Thyroid gland (tissue), 4 donors: Measurements from ENCODE around the gene CFAP251. TPM values are rescaled to one million over a fixed set of nuclear protein-coding genes. Genes with fewer than 3 reads are reported as not detected.

Experiments used
- DNase-seq, 2 donors: peaks; one replicate each; pipeline ENCODE4 v3.0.0-alpha.2; 2019
- H3K27ac ChIP-seq, 3 donors: fragments of 200-600 bp; sonication (generic); 1 replicate in 2 of 3; 2 replicates in 1 of 3; pipeline ENCODE4 v1.5.1; 2016 to 2019; ENCODE audit warnings: mild to moderate bottlenecking in 1 of 3, moderate library complexity in 1 of 3
- H3K27me3 ChIP-seq: fragments of 200-600 bp; sonication (generic); one replicate; pipeline ENCODE4 v1.5.1; 2019
- H3K36me3 ChIP-seq, 2 donors: fragments of 200-600 bp; sonication (generic); one replicate each; pipeline ENCODE4 v1.5.1; 2016 to 2019
- H3K4me1 ChIP-seq, 2 donors: fragments of 200-600 bp; sonication (generic); one replicate each; pipeline ENCODE4 v1.5.1; 2017 to 2019
- H3K4me3 ChIP-seq, 3 donors: fragments of 200-600 bp; sonication (generic); replicated peaks in 1 of 3; 1 replicate in 2 of 3; 2 replicates in 1 of 3; pipeline ENCODE4 v1.5.1; 2016; ENCODE audit warnings: mild to moderate bottlenecking in 1 of 3
- H3K9me3 ChIP-seq: fragments of 200-600 bp; sonication (generic); one replicate; pipeline ENCODE4 v1.5.1; 2017
- CTCF ChIP-seq, 6 experiments: fragments of 200-600 bp in 3 of 6; fragments of 450-650 bp in 3 of 6; sonication (generic) in 3 of 6; IDR thresholded peaks; one replicate each; pipeline ENCODE4 v1.5.1; 2016 to 2019; ENCODE audit warnings: antibody characterized with exemption in 6 of 6, mild to moderate bottlenecking in 2 of 6, inconsistent platforms in 1 of 6, moderate library complexity in 1 of 6
- POLR2A ChIP-seq, 2 donors: fragments of 450-650 bp; IDR thresholded peaks; one replicate each; pipeline ENCODE4 v1.6.1; 2017; ENCODE audit warnings: antibody characterized with exemption in 2 of 2, mild to moderate bottlenecking in 2 of 2, moderate library complexity in 1 of 2
- WGBS, 2 donors: methylation state at CpG; one replicate each; pipeline ENCODE4 v1.1.5; 2017; 5-methylcytosine and 5-hydroxymethylcytosine counted together
- intact Hi-C: fragments of 100-400 bp; cut with DNase I; formaldehyde crosslinking; loops from one replicate; pipeline ENCODE4 v1.15.1; 2023
- total RNA-seq, 4 donors: library from RNA; depleted of rRNA; stranded (reverse); fragments of >200 nt; gene quantifications; one replicate each; pipeline ENCODE4 v1.2.3, GENCODE V29; 2016

The CFAP251 gene
- total RNA-seq, 4 donors from 2014 or later, result 17.7 to 27.0 (median 23.7) TPM

GRCh38 chr12:122028165-122028904 lies 109.9 kb downstream of the CFAP251 start:
- H3K4me1 ChIP-seq, result peaks cover 48 to 63% of the 10 kb centered on the region in 2 donors
- H3K27ac ChIP-seq, result peak overlapping the region in 2 of 3 donors; percentile 12 to 30
- TF ChIP-seq CTCF (IDR thresholded peaks at IDR 0.05) (no peak), POLR2A (IDR thresholded peaks at IDR 0.05) (no peak)
- DNase-seq, result peak; percentile 55 to 65
- intact Hi-C loops, result loop anchor here (10.0 kb wide), 1 partner anchor 94 kb away; no protein-coding TSS in a partner anchor
- no peak overlapping the region for H3K4me3 ChIP-seq
- 73 to 78% methylated on average over 12 of the region's 12 CpGs for WGBS, 2 donors
- no peaks in the 10 kb centered on the region for H3K9me3 ChIP-seq
- no peaks in the 10 kb centered on the region for H3K36me3 ChIP-seq
- no peaks in the 10 kb centered on the region for H3K27me3 ChIP-seq

GRCh38 chr12:122028905-122029560 lies 110.6 kb downstream of the CFAP251 start:
- WGBS, 2 donors, result 82 to 84% methylated on average over 21 to 23 of the region's 23 CpGs
- Histone ChIP-seq H3K9me3 (no peaks in the 10 kb centered on the region), H3K4me3 (no peak overlapping the region), H3K4me1 (peaks cover 42 to 58% of the 10 kb centered on the region in 2 donors), H3K36me3 (no peaks in the 10 kb centered on the region), H3K27ac (no peak overlapping the region), H3K27me3 (no peaks in the 10 kb centered on the region)
- intact Hi-C loops, result loop anchor here (10.0 kb wide), 1 partner anchor 94 kb away; no protein-coding TSS in a partner anchor
- TF ChIP-seq CTCF (IDR thresholded peaks at IDR 0.05), result no peak
- TF ChIP-seq POLR2A (IDR thresholded peaks at IDR 0.05), result no peak
- DNase-seq, result no peak

- no peak overlapping the region for H3K4me3 ChIP-seq
- no peaks in the 10 kb centered on the region for H3K27me3 ChIP-seq
- no peaks in the 10 kb centered on the region for H3K36me3 ChIP-seq
- peaks cover 44 to 56% of the 10 kb centered on the region in 2 donors for H3K4me1 ChIP-seq
- WGBS, 2 donors, result 86 to 93% methylated on average over 10 to 24 of the region's 28 CpGs
- peak; percentile 33 to 41 for DNase-seq
- no peaks in the 10 kb centered on the region for H3K9me3 ChIP-seq
- H3K27ac ChIP-seq, result no peak overlapping the region
- TF ChIP-seq POLR2A (IDR thresholded peaks at IDR 0.05) (no peak), CTCF (IDR thresholded peaks at IDR 0.05) (no peak)
- intact Hi-C loops, result loop anchor here (10.0 kb wide), 1 partner anchor 95 kb away; no protein-coding TSS in a partner anchor
These were observed 111.4 kb downstream of the CFAP251 start for GRCh38 chr12:122029620-122030423.

GRCh38 chr12:122030424-122031035 lies 112.1 kb downstream of the CFAP251 start:
- TF ChIP-seq POLR2A (IDR thresholded peaks at IDR 0.05) (no peak), CTCF (IDR thresholded peaks at IDR 0.05) (no peak)
- Histone ChIP-seq H3K36me3 (no peaks in the 10 kb centered on the region), H3K4me3 (no peak overlapping the region), H3K4me1 (peaks cover 49 to 56% of the 10 kb centered on the region in 2 donors), H3K9me3 (no peaks in the 10 kb centered on the region), H3K27me3 (no peaks in the 10 kb centered on the region), H3K27ac (no peak overlapping the region)
- DNase-seq, result no peak
- intact Hi-C loops, result no loop called here
- WGBS, 2 donors, result 94 to 100% methylated on average over 10 to 11 of the region's 13 CpGs
